CD4-positive, CD25-positive, alpha-beta regulatory T cell (primary cell): ENCODE data around the gene NFATC2. TPM values are rescaled to one million over a fixed set of nuclear protein-coding genes. Genes with fewer than 3 reads are reported as not detected.
"Not testable (repeated sequence)": the region's sequence is repeated elsewhere in the genome, so short reads cannot be mapped to it uniquely, and the experiment has no call there.

Experiments
- ATAC-seq, 2 donors: fragments of 150-1000 bp; cut with Tn5 transposase; one replicate each; pipeline ENCODE4 v1.10.0; 2021; ENCODE audit warnings: low read depth in 2 of 2, moderate number of reproducible peaks in 2 of 2, moderate library complexity in 1 of 2
- DNase-seq, 3 donors: peaks; one replicate each; pipeline versions ENCODE4 v3.0.0 to v3.0.0-alpha.2; 2012 to 2022; ENCODE audit warnings: mixed read lengths in 1 of 3
- H3K27ac ChIP-seq: one replicate; pipeline ENCODE4 v1.7.0; 2013; ENCODE audit warnings: mild to moderate bottlenecking, low read length; ENCODE audit not compliant: insufficient read depth, poor library complexity, severe bottlenecking
- H3K27me3 ChIP-seq: one replicate; pipeline ENCODE4 v1.7.0; 2013; ENCODE audit warnings: low read length; ENCODE audit not compliant: control insufficient read depth, insufficient read depth
- H3K36me3 ChIP-seq: one replicate; pipeline ENCODE4 v1.7.0; 2013; ENCODE audit warnings: mild to moderate bottlenecking, low read length, moderate library complexity; ENCODE audit not compliant: control insufficient read depth, insufficient read depth
- H3K4me1 ChIP-seq: 2 replicates; pipeline ENCODE4 v1.7.0; 2013; ENCODE audit warnings: mild to moderate bottlenecking, low read length; ENCODE audit not compliant: insufficient read depth, control insufficient read depth, poor library complexity, severe bottlenecking
- H3K4me3 ChIP-seq: one replicate; pipeline ENCODE4 v1.7.0; 2013; ENCODE audit warnings: low read depth, mild to moderate bottlenecking, low read length, moderate library complexity
- H3K9me3 ChIP-seq, 2 experiments: 1 replicate in 1 of 2; 2 replicates in 1 of 2; pipeline ENCODE4 v1.7.0; 2013; ENCODE audit warnings: low read length in 2 of 2, mild to moderate bottlenecking in 1 of 2, moderate library complexity in 1 of 2; ENCODE audit not compliant: control insufficient read depth in 2 of 2
- H3K27ac Mint-ChIP-seq, 3 donors: one replicate each; pipeline ENCODE4 v1.8.0; 2020 to 2022; ENCODE audit warnings: mild to moderate bottlenecking in 3 of 3, mixed read lengths in 3 of 3, moderate library complexity in 2 of 3
- H3K27me3 Mint-ChIP-seq: one replicate; pipeline ENCODE4 v1.8.0; 2022; ENCODE audit warnings: mild to moderate bottlenecking, mixed read lengths
- H3K36me3 Mint-ChIP-seq: one replicate; pipeline ENCODE4 v1.8.0; 2020; ENCODE audit warnings: mixed read lengths
- H3K4me1 Mint-ChIP-seq, 4 donors: one replicate each; pipeline ENCODE4 v1.8.0; 2020 to 2022; ENCODE audit warnings: mixed read lengths in 4 of 4, mild to moderate bottlenecking in 1 of 4
- H3K4me3 Mint-ChIP-seq, 4 donors: one replicate each; pipeline ENCODE4 v1.8.0; 2020 to 2022; ENCODE audit warnings: mild to moderate bottlenecking in 4 of 4, mixed read lengths in 4 of 4, moderate library complexity in 3 of 4
- H3K9me3 Mint-ChIP-seq, 7 donors: one replicate each; pipeline ENCODE4 v1.8.0; 2020 to 2022; ENCODE audit warnings: mixed read lengths in 7 of 7, mild to moderate bottlenecking in 3 of 7, moderate library complexity in 2 of 7
- polyA plus RNA-seq, 4 donors: library from polyadenylated mRNA; unstranded; fragments of 300-500 nt; fragmentation: Illumina TruSeq; gene quantifications; one replicate each; pipeline ENCODE4 v1.2.3, GENCODE V29; 2021
- total RNA-seq: library from RNA; stranded (reverse); gene quantifications from one replicate; pipeline ENCODE4 v1.2.3, GENCODE V29; 2022

The NFATC2 gene
- total and polyA plus RNA-seq, 5 donors from 2014 or later: 11.0 to 56.8 (median 14.2) TPM

GRCh38 chr20:51343802-51344201, 198.7 kb downstream of the NFATC2 start:
- not testable (repeated sequence) for H3K27ac Mint-ChIP-seq, H3K36me3 Mint-ChIP-seq, ATAC-seq, DNase-seq, H3K27me3 ChIP-seq, H3K4me1 ChIP-seq, H3K27ac ChIP-seq, H3K4me3 ChIP-seq, H3K9me3 ChIP-seq, H3K27me3 Mint-ChIP-seq, H3K4me3 Mint-ChIP-seq, H3K4me1 Mint-ChIP-seq, H3K9me3 Mint-ChIP-seq, H3K36me3 ChIP-seq

- Mint-ChIP-seq H3K36me3 (peaks cover 5% of the 10 kb centered on the region), H3K27ac (no peak overlapping the region), H3K4me3 (no peak overlapping the region), H3K9me3 (peaks cover 0 to 6% (median 3%) of the 10 kb centered on the region in 7 donors), H3K27me3 (peaks cover 6% of the 10 kb centered on the region), H3K4me1 (no peaks in the 10 kb centered on the region)
- no peak for DNase-seq
- no peak overlapping the region for H3K27ac ChIP-seq
- no peaks in the 10 kb centered on the region for H3K9me3 ChIP-seq
- no peak for ATAC-seq
- peaks cover 3% of the 10 kb centered on the region for H3K27me3 ChIP-seq
- H3K4me3 ChIP-seq: no peak overlapping the region
- no peaks in the 10 kb centered on the region for H3K4me1 ChIP-seq
- H3K36me3 ChIP-seq: no peaks in the 10 kb centered on the region
Observed at GRCh38 chr20:51342510-51343236, 199.8 kb downstream of the NFATC2 start.

- no peaks in the 10 kb centered on the region for H3K9me3 ChIP-seq
- no peak overlapping the region for H3K27ac ChIP-seq
- H3K4me3 ChIP-seq: no peak overlapping the region
- peaks cover 3% of the 10 kb centered on the region for H3K27me3 ChIP-seq
- H3K4me1 ChIP-seq: no peaks in the 10 kb centered on the region
- Mint-ChIP-seq H3K27ac (no peak overlapping the region), H3K4me3 (no peak overlapping the region), H3K36me3 (peaks cover 5% of the 10 kb centered on the region), H3K9me3 (peaks cover 0 to 6% (median 3%) of the 10 kb centered on the region in 7 donors), H3K27me3 (peaks cover 10% of the 10 kb centered on the region), H3K4me1 (no peaks in the 10 kb centered on the region)
- no peak for ATAC-seq
- DNase-seq: no peak
- no peaks in the 10 kb centered on the region for H3K36me3 ChIP-seq
Observed at GRCh38 chr20:51341581-51341980, 200.9 kb downstream of the NFATC2 start.

GRCh38 chr20:51340451-51340840, 202.1 kb downstream of the NFATC2 start:
- ATAC-seq: no peak
- Mint-ChIP-seq H3K4me3 (no peak overlapping the region), H3K36me3 (peaks cover 5% of the 10 kb centered on the region), H3K27ac (no peak overlapping the region), H3K4me1 (no peaks in the 10 kb centered on the region), H3K9me3 (peaks cover 0 to 6% (median 3%) of the 10 kb centered on the region in 7 donors), H3K27me3 (peaks cover 10% of the 10 kb centered on the region)
- no peak overlapping the region for H3K4me3 ChIP-seq
- no peaks in the 10 kb centered on the region for H3K36me3 ChIP-seq
- DNase-seq: no peak
- H3K9me3 ChIP-seq: no peaks in the 10 kb centered on the region
- no peaks in the 10 kb centered on the region for H3K4me1 ChIP-seq
- H3K27ac ChIP-seq: no peak overlapping the region
- H3K27me3 ChIP-seq: peaks cover 3% of the 10 kb centered on the region

GRCh38 chr20:51339721-51340450, 202.6 kb downstream of the NFATC2 start:
- H3K27me3 ChIP-seq: peaks cover 3% of the 10 kb centered on the region
- H3K4me3 ChIP-seq: no peak overlapping the region
- Mint-ChIP-seq H3K36me3 (peaks cover 5% of the 10 kb centered on the region), H3K4me1 (no peaks in the 10 kb centered on the region), H3K9me3 (peaks cover 0 to 6% (median 3%) of the 10 kb centered on the region in 7 donors), H3K27me3 (peaks cover 10% of the 10 kb centered on the region), H3K27ac (no peak overlapping the region), H3K4me3 (no peak overlapping the region)
- no peaks in the 10 kb centered on the region for H3K9me3 ChIP-seq
- H3K4me1 ChIP-seq: no peaks in the 10 kb centered on the region
- H3K27ac ChIP-seq: no peak overlapping the region
- DNase-seq (no peak), ATAC-seq (no peak)
- H3K36me3 ChIP-seq: no peaks in the 10 kb centered on the region

- no peaks in the 10 kb centered on the region for H3K36me3 ChIP-seq
- no peaks in the 10 kb centered on the region for H3K4me1 Mint-ChIP-seq
- ATAC-seq (no peak), DNase-seq (no peak)
- H3K4me3 ChIP-seq: no peak overlapping the region
- H3K27ac Mint-ChIP-seq: no peak overlapping the region
- H3K27ac ChIP-seq: no peak overlapping the region
- peaks cover 10% of the 10 kb centered on the region for H3K27me3 Mint-ChIP-seq
- H3K9me3 ChIP-seq: no peaks in the 10 kb centered on the region
- H3K9me3 Mint-ChIP-seq: peaks cover 0 to 4% (median 2%) of the 10 kb centered on the region in 7 donors
- H3K36me3 Mint-ChIP-seq: peaks cover 5% of the 10 kb centered on the region
- peaks cover 3% of the 10 kb centered on the region for H3K27me3 ChIP-seq
- no peak overlapping the region for H3K4me3 Mint-ChIP-seq
- no peaks in the 10 kb centered on the region for H3K4me1 ChIP-seq
Observed at GRCh38 chr20:51338692-51339440, 203.7 kb downstream of the NFATC2 start.

GRCh38 chr20:51337126-51337805, 205.3 kb downstream of the NFATC2 start:
- no peak overlapping the region for H3K27ac Mint-ChIP-seq
- no peak for DNase-seq
- H3K4me3 Mint-ChIP-seq: no peak overlapping the region

More at GRCh38 chr20:51337126-51337805, 205.3 kb downstream of the NFATC2 start:
- Histone ChIP-seq H3K27me3 (peaks cover 3% of the 10 kb centered on the region), H3K4me1 (no peaks in the 10 kb centered on the region), H3K4me3 (no peak overlapping the region), H3K36me3 (no peaks in the 10 kb centered on the region), H3K27ac (no peak overlapping the region), H3K9me3 (no peaks in the 10 kb centered on the region)
- no peaks in the 10 kb centered on the region for H3K4me1 Mint-ChIP-seq
- H3K9me3 Mint-ChIP-seq: peaks cover 0 to 2% (median 0%) of the 10 kb centered on the region in 7 donors
- no peaks in the 10 kb centered on the region for H3K36me3 Mint-ChIP-seq
- peaks cover 14% of the 10 kb centered on the region for H3K27me3 Mint-ChIP-seq
- ATAC-seq: no peak
